ENCODE results near the gene ROR1. TPM values are rescaled to one million over a fixed set of nuclear protein-coding genes. Genes with fewer than 3 reads are reported as not detected.

The ROR1 gene
- total and polyA plus RNA-seq, 9 of the 15 experiments (the other 6 are each of a cell fraction or from before 2014, with no cell fraction given) = 0.02 TPM; not detected in 8

GRCh38 chr1:64173336-64173940 is 399.6 kb downstream of the ROR1 start:
- ATAC-seq (no peak), FAIRE-seq (no peak), DNase-seq (ENCODE audit: extremely low read depth in 1 of 4, low spot score in 3 of 4) (no peak)
- H3K4me2 ChIP-seq (ENCODE audit: insufficient read depth, low read length) = no peak overlapping the region
- ChIA-PET POLR2A (no interaction called here), CTCF (ENCODE audit: low intra/inter-chr PET ratio) (no interaction called here)
- no TSS peak for BruUV-seq (replicated peaks)
- no peak overlapping the region for H3K4me3 ChIP-seq
- 0% methylated on average over 6 of the region's 6 CpGs for WGBS (ENCODE audit: insufficient coverage, low coverage, missing lambda C conversion rate)
- no peak overlapping the region for H2AFZ ChIP-seq (ENCODE audit: low read depth, low read length)
- no peaks in the 10 kb centered on the region for H3K36me3 ChIP-seq (ENCODE audit: control insufficient read depth, insufficient read depth, low read length)
- H3K9me3 ChIP-seq (replicated peaks; ENCODE audit: control insufficient read depth, insufficient read depth, low read depth, low read length) = no peaks in the 10 kb centered on the region
- H3K27ac ChIP-seq (ENCODE audit: extremely low read depth, low read depth, low read length) = no peak overlapping the region
- no peaks in the 10 kb centered on the region for H4K20me1 ChIP-seq (replicated peaks; ENCODE audit: control insufficient read depth, insufficient read depth, low read length)
- in situ Hi-C loops (cut with MboI) (no loop called here), intact Hi-C loops (cut with micrococcal nuclease) (no loop called here)
- H3K4me1 ChIP-seq (replicated peaks in 1 of 2; ENCODE audit: control insufficient read depth in 2 of 2, insufficient read depth in 2 of 2, low read length in 2 of 2) = no peaks in the 10 kb centered on the region
- peaks cover 0 to 3% of the 10 kb centered on the region in 2 experiments; a peak in 1 of 5 replicates for H3K27me3 ChIP-seq (ENCODE audit: control insufficient read depth in 2 of 2, insufficient read depth in 2 of 2, low read length in 2 of 2)
- H3K79me2 ChIP-seq (ENCODE audit: control insufficient read depth, insufficient read depth, low read length) = no peaks in the 10 kb centered on the region
- no peak overlapping the region for H3K9ac ChIP-seq (ENCODE audit: insufficient read depth in 1 of 2, low read depth in 2 of 2, low read length in 2 of 2)
- H3K9me1 ChIP-seq (ENCODE audit: control insufficient read depth, insufficient read depth, low read length) = no peaks in the 10 kb centered on the region
- TF ChIP-seq ZKSCAN3 (CRISPR knock-in tag; IDR thresholded peaks at IDR 0.05) (no peak), SIX5 (IDR thresholded peaks at IDR 0.05; ENCODE audit: borderline replicate concordance in 1 of 2, insufficient read depth in 1 of 2, low read depth in 1 of 2, low read length in 2 of 2) (no peak), ZBTB33 (CRISPR knock-in tag; IDR thresholded peaks at IDR 0.05) (no peak), CSDE1 (IDR thresholded peaks at IDR 0.05) (no peak), ZNF408 (CRISPR knock-in tag; IDR thresholded peaks at IDR 0.05; ENCODE audit: low read depth) (no peak), LARP7 (IDR thresholded peaks at IDR 0.05) (no peak), ZHX1 (conservative IDR thresholded peaks at IDR 0.05; ENCODE audit: low read length) (no peak), VEZF1 (CRISPR knock-in tag; IDR thresholded peaks at IDR 0.05) (no peak), PCBP1 (IDR thresholded peaks at IDR 0.05; ENCODE audit: low read depth, low read length, poor library complexity, severe bottlenecking) (no peak), E2F5 (CRISPR knock-in tag; IDR thresholded peaks at IDR 0.05) (no peak), ZNF124 (CRISPR knock-in tag; IDR thresholded peaks at IDR 0.05) (no peak), PHF8 (IDR thresholded peaks at IDR 0.05; ENCODE audit: borderline replicate concordance, low read length) (no peak)
